HepG2 (cell line): ENCODE measurements around the gene BAZ1A. TPM values are rescaled to one million over a fixed set of nuclear protein-coding genes. Genes with fewer than 3 reads are reported as not detected.
A peak's percentile ranks its signal among the peaks of the same experiment; 100 is the strongest.

Source experiments
- ATF4 ChIP-seq, 2 experiments: fragments of 450-650 bp in 1 of 2; sonication (generic) in 1 of 2; formaldehyde crosslinking; IDR thresholded peaks; 2 replicates each; pipeline versions ENCODE4 v1.5.0 to v1.8.0; 2020 to 2022; ENCODE audit warnings: mild to moderate bottlenecking in 1 of 2, missing genetic modification reagents in 1 of 2
- ETV6 ChIP-seq: sonication (generic); formaldehyde crosslinking; conservative IDR thresholded peaks from 2 replicates; pipeline ENCODE4 v1.4.0; 2020; ENCODE audit warnings: missing genetic modification reagents
- EZH2 ChIP-seq: conservative IDR thresholded peaks from 2 replicates; pipeline ENCODE4 v1.6.1; 2012; ENCODE audit warnings: mild to moderate bottlenecking, low read depth, low read length, moderate library complexity
- KLF6 ChIP-seq: IDR thresholded peaks from 2 replicates; pipeline ENCODE4 v1.8.0; 2016; ENCODE audit warnings: missing biosample characterization, missing genetic modification reagents
- MEIS1 ChIP-seq: sonication (generic); formaldehyde crosslinking; IDR thresholded peaks from 2 replicates; pipeline ENCODE4 v1.9.0; 2021; ENCODE audit warnings: mild to moderate bottlenecking, missing genetic modification reagents, moderate library complexity, borderline replicate concordance
- PITX1 ChIP-seq: sonication (generic); formaldehyde crosslinking; IDR thresholded peaks from 2 replicates; pipeline ENCODE4 v1.5.1; 2020; ENCODE audit warnings: mild to moderate bottlenecking, missing genetic modification reagents
- PRDM10 ChIP-seq: sonication (generic); formaldehyde crosslinking; IDR thresholded peaks from 2 replicates; pipeline ENCODE4 v1.4.0; 2020; ENCODE audit warnings: low read depth, missing genetic modification reagents
- RAD21 ChIP-seq: fragments of 450-650 bp; formaldehyde crosslinking; IDR thresholded peaks from 2 replicates; pipeline ENCODE4 v1.5.0; 2020; ENCODE audit warnings: mild to moderate bottlenecking
- ZKSCAN8 ChIP-seq: IDR thresholded peaks from 2 replicates; pipeline ENCODE4 v1.6.1; 2016; ENCODE audit warnings: borderline replicate concordance, missing genetic modification reagents, missing compliant biosample characterization
- ZNF383 ChIP-seq: sonication (generic); formaldehyde crosslinking; IDR thresholded peaks from 2 replicates; pipeline ENCODE4 v1.4.0; 2020; ENCODE audit warnings: missing genetic modification reagents, mild to moderate bottlenecking, borderline replicate concordance
- ZNF547 ChIP-seq: sonication (generic); formaldehyde crosslinking; IDR thresholded peaks from 2 replicates; pipeline ENCODE4 v1.5.1; 2020; ENCODE audit warnings: mild to moderate bottlenecking, missing genetic modification reagents
- ZNF577 ChIP-seq: sonication (generic); formaldehyde crosslinking; IDR thresholded peaks from 2 replicates; pipeline ENCODE4 v1.4.0; 2020; ENCODE audit warnings: mild to moderate bottlenecking, low read depth, missing genetic modification reagents, borderline replicate concordance
- ZNF580 ChIP-seq: IDR thresholded peaks from 2 replicates; pipeline ENCODE4 v1.6.1; 2016; ENCODE audit warnings: low read depth, borderline replicate concordance
- ZNF652 ChIP-seq: IDR thresholded peaks from 2 replicates; pipeline ENCODE4 v1.6.1; 2016; ENCODE audit warnings: low read depth, borderline replicate concordance
- polyA plus RNA-seq, 8 experiments: library from polyadenylated mRNA; depleted of rRNA in 3 of 8; stranded (reverse) in 7 of 8; unstranded in 1 of 8; fragments of >200 nt; fragmentation: Illumina TruSeq in 4 of 8; extraction: Trizol in 4 of 8; gene quantifications; 2 replicates each; pipeline versions ENCODE4 v1.2.1 to v1.2.3, GENCODE V29; 2011 to 2016; ENCODE audit warnings: low read depth in 4 of 8, missing spikeins in 1 of 8, mixed read lengths in 1 of 8; ENCODE audit not compliant: insufficient read depth in 1 of 8
- total RNA-seq, 5 experiments: library from RNA; depleted of rRNA; stranded (reverse); fragments of >200 nt; fragmentation: Illumina TruSeq; extraction: Trizol; gene quantifications; 2 replicates each; pipeline ENCODE4 v1.2.3, GENCODE V29; 2016; ENCODE audit warnings: low read depth in 1 of 5
- TF ChIP-seq, protein P1 (sequence below): sonication (generic); formaldehyde crosslinking; IDR thresholded peaks from 2 replicates; pipeline ENCODE4 v1.4.0; 2020; ENCODE audit warnings: mild to moderate bottlenecking, missing genetic modification reagents
- TF ChIP-seq, protein P2 (sequence below): sonication (generic); formaldehyde crosslinking; IDR thresholded peaks from 2 replicates; pipeline ENCODE4 v1.4.0; 2020; ENCODE audit warnings: mild to moderate bottlenecking, missing genetic modification reagents

BAZ1A gene
- total and polyA plus RNA-seq, 2 of the 13 experiments (the other 11 are each of a cell fraction or from before 2014, with no cell fraction given): 20.9 to 56.8 TPM

- no peak for TF ChIP-seq EZH2
- 0 out of 2 replicates have a peak, but pooled peaks have one; percentile 50 for TF ChIP-seq KLF6 (CRISPR knock-in tag)
- TF ChIP-seq, protein P1, sequence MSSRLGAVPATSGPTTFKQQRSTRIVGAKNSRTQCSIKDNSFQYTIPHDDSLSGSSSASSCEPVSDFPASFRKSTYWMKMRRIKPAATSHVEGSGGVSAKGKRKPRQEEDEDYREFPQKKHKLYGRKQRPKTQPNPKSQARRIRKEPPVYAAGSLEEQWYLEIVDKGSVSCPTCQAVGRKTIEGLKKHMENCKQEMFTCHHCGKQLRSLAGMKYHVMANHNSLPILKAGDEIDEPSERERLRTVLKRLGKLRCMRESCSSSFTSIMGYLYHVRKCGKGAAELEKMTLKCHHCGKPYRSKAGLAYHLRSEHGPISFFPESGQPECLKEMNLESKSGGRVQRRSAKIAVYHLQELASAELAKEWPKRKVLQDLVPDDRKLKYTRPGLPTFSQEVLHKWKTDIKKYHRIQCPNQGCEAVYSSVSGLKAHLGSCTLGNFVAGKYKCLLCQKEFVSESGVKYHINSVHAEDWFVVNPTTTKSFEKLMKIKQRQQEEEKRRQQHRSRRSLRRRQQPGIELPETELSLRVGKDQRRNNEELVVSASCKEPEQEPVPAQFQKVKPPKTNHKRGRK: no peak
- TF ChIP-seq PITX1 (CRISPR knock-in tag): peak; percentile 47; the same call in 1 of the 2 replicates
- peak; percentile 74; the same call in 1 of the 2 replicates for TF ChIP-seq ZKSCAN8 (CRISPR knock-in tag)
- TF ChIP-seq MEIS1: 0 out of 2 replicates have a peak, but pooled peaks have one; percentile 33
- peak; percentile 47; the same call in 1 of the 2 replicates for TF ChIP-seq PRDM10 (CRISPR knock-in tag)
- TF ChIP-seq ZNF383 (CRISPR knock-in tag): 0 out of 2 replicates have a peak, but pooled peaks have one; percentile 43
- peak; percentile 76 for TF ChIP-seq ZNF580 (CRISPR knock-in tag)
- peak; percentile 90 for TF ChIP-seq RAD21
- TF ChIP-seq ETV6 (CRISPR knock-in tag): 0 out of 2 replicates have a peak, but pooled peaks have one; percentile 21
- TF ChIP-seq ZNF652 (CRISPR knock-in tag): 0 out of 2 replicates have a peak, but pooled peaks have one; percentile 8
- no peak for TF ChIP-seq ZNF577 (CRISPR knock-in tag)
- TF ChIP-seq, protein P2, sequence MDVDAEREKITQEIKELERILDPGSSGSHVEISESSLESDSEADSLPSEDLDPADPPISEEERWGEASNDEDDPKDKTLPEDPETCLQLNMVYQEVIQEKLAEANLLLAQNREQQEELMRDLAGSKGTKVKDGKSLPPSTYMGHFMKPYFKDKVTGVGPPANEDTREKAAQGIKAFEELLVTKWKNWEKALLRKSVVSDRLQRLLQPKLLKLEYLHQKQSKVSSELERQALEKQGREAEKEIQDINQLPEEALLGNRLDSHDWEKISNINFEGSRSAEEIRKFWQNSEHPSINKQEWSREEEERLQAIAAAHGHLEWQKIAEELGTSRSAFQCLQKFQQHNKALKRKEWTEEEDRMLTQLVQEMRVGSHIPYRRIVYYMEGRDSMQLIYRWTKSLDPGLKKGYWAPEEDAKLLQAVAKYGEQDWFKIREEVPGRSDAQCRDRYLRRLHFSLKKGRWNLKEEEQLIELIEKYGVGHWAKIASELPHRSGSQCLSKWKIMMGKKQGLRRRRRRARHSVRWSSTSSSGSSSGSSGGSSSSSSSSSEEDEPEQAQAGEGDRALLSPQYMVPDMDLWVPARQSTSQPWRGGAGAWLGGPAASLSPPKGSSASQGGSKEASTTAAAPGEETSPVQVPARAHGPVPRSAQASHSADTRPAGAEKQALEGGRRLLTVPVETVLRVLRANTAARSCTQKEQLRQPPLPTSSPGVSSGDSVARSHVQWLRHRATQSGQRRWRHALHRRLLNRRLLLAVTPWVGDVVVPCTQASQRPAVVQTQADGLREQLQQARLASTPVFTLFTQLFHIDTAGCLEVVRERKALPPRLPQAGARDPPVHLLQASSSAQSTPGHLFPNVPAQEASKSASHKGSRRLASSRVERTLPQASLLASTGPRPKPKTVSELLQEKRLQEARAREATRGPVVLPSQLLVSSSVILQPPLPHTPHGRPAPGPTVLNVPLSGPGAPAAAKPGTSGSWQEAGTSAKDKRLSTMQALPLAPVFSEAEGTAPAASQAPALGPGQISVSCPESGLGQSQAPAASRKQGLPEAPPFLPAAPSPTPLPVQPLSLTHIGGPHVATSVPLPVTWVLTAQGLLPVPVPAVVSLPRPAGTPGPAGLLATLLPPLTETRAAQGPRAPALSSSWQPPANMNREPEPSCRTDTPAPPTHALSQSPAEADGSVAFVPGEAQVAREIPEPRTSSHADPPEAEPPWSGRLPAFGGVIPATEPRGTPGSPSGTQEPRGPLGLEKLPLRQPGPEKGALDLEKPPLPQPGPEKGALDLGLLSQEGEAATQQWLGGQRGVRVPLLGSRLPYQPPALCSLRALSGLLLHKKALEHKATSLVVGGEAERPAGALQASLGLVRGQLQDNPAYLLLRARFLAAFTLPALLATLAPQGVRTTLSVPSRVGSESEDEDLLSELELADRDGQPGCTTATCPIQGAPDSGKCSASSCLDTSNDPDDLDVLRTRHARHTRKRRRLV (CRISPR knock-in tag): no peak
- peak; percentile 61 for TF ChIP-seq ZNF547 (CRISPR knock-in tag)
- 0 out of 4 replicates have a peak, but pooled peaks of 1 of the 2 experiments have one; percentile 7 for TF ChIP-seq ATF4 (CRISPR knock-in tag; IDR thresholded peaks at IDR 0.05)
Measured at GRCh38 chr14:34722723-34723545, 152.2 kb downstream of the BAZ1A start (continued).
